ENCODE data around the gene CHST11. TPM values are rescaled to one million over a fixed set of nuclear protein-coding genes. Genes with fewer than 3 reads are reported as not detected.

CHST11 gene
- total RNA-seq, 1 experiment from 2014 or later: 6.7 TPM

DNA sequence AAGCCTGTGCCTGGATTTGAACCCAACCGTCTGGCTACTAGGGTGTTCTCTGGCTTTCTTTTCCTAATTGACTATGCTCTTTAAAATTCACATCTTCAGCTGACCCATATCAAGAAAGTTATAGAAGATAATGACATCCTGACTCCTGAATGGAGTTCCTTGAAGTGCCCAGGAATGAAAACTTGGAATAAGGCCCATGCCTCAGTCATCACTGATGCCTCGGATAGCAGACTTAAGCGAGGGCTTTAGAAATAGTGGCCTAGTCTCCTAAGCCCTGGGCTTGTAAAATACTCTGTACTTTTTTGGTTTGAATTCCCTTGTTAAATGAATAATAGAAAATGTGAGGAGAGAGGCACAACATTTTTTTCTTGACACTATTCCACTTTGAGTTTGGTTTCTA lies 39.0 kb downstream of the CHST11 start:
- Histone ChIP-seq H3K56ac (ENCODE audit: insufficient read length, low read depth, low read length) (no peak overlapping the region), H3K79me2 (ENCODE audit: insufficient read depth, low read length) (0 out of 2 replicates have a peak, but pooled peaks cover 2% of the 10 kb centered on the region), H3T11ph (ENCODE audit: low read length) (no peak overlapping the region), H3K23me2 (ENCODE audit: insufficient read length, low read depth, low read length, poor library complexity, severe bottlenecking) (no peaks in the 10 kb centered on the region), H3K9ac (ENCODE audit: extremely low read depth, insufficient read length, low read length) (no peak overlapping the region), H4K5ac (ENCODE audit: insufficient read length, low read depth, low read length) (no peak overlapping the region), H2AFZ (ENCODE audit: low read length) (no peak overlapping the region), H2AK5ac (ENCODE audit: insufficient read length, low read length) (no peak overlapping the region), H3K23ac (ENCODE audit: insufficient read length, low read depth, low read length) (no peak overlapping the region), H4K20me1 (ENCODE audit: control insufficient read depth, insufficient read depth, insufficient read length) (no peaks in the 10 kb centered on the region), H2BK20ac (ENCODE audit: low read depth, low read length, poor library complexity, severe bottlenecking) (no peak overlapping the region), H2BK5ac (ENCODE audit: insufficient read length, low read length) (no peak overlapping the region), H2BK12ac (ENCODE audit: insufficient read length, low read depth, low read length) (no peak overlapping the region), H3K27ac (ENCODE audit: insufficient read length, low read depth, low read length) (no peak overlapping the region), H3K9me3 (ENCODE audit: control insufficient read depth, low read depth, low read length) (no peaks in the 10 kb centered on the region), H2BK120ac (ENCODE audit: low read depth, low read length, poor library complexity, severe bottlenecking) (no peak overlapping the region), H3K27me3 (ENCODE audit: insufficient read depth, low read length) (no peaks in the 10 kb centered on the region), H3K4me2 (ENCODE audit: insufficient read depth, insufficient read length, low read length) (no peak overlapping the region), H4K8ac (replicated peaks; ENCODE audit: insufficient read length, low read depth, low read length) (no peak overlapping the region), H4K91ac (ENCODE audit: insufficient read length, low read depth, low read length) (no peak overlapping the region), H2BK15ac (ENCODE audit: low read depth, low read length) (no peak overlapping the region), H3K18ac (ENCODE audit: insufficient read length, low read depth, low read length) (no peak overlapping the region), H3K4ac (ENCODE audit: low read depth, low read length) (no peak overlapping the region), H3K4me1 (ENCODE audit: insufficient read depth, low read length) (0 out of 2 replicates have a peak, but pooled peaks cover 3% of the 10 kb centered on the region), H3K14ac (ENCODE audit: insufficient read depth, low read length) (no peak overlapping the region), H3K79me1 (ENCODE audit: insufficient read depth, low read depth, low read length, poor library complexity, severe bottlenecking) (no peaks in the 10 kb centered on the region)
- WGBS (ENCODE audit: extremely low coverage, insufficient read length, low lambda C conversion rate): no CpG with 5 or more reads among the region's 3 CpGs
- H3K4me3 Mint-ChIP-seq: no peak overlapping the region; a peak in 1 of 5 replicates
- H3K27me3 Mint-ChIP-seq (ENCODE audit: low read depth): no peaks in the 10 kb centered on the region; the same call in 1 of the 2 replicates
- H3K27ac Mint-ChIP-seq: no peak overlapping the region
- peaks cover 17 to 20% of the 10 kb centered on the region in 2 experiments for H3K4me1 Mint-ChIP-seq
- no peaks in the 10 kb centered on the region; a peak in 1 of 7 replicates for H3K36me3 Mint-ChIP-seq (ENCODE audit: insufficient read depth in 1 of 3, low read depth in 3 of 3)
- no peaks in the 10 kb centered on the region for H3K9me3 Mint-ChIP-seq
- TF ChIP-seq, protein P1, sequence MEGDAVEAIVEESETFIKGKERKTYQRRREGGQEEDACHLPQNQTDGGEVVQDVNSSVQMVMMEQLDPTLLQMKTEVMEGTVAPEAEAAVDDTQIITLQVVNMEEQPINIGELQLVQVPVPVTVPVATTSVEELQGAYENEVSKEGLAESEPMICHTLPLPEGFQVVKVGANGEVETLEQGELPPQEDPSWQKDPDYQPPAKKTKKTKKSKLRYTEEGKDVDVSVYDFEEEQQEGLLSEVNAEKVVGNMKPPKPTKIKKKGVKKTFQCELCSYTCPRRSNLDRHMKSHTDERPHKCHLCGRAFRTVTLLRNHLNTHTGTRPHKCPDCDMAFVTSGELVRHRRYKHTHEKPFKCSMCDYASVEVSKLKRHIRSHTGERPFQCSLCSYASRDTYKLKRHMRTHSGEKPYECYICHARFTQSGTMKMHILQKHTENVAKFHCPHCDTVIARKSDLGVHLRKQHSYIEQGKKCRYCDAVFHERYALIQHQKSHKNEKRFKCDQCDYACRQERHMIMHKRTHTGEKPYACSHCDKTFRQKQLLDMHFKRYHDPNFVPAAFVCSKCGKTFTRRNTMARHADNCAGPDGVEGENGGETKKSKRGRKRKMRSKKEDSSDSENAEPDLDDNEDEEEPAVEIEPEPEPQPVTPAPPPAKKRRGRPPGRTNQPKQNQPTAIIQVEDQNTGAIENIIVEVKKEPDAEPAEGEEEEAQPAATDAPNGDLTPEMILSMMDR (conservative IDR thresholded peaks at IDR 0.05): no peak
- no peak for DNase-seq
